HG03045 (cell line): ENCODE results near the gene WDR35.
A peak's percentile ranks its signal among the peaks of the same experiment; 100 is the strongest.
"Not testable (repeated sequence)": the region's sequence is repeated elsewhere in the genome, so short reads cannot be mapped to it uniquely, and the experiment has no call there.

ENCODE experiments used
- ATAC-seq: cut with Tn5 transposase; IDR thresholded peaks from one replicate; pipeline ENCODE4 v1.9.1; 2021; ENCODE audit warnings: mild to moderate bottlenecking, moderate library complexity; ENCODE audit not compliant: unreplicated experiment

Gene WDR35

DNA sequence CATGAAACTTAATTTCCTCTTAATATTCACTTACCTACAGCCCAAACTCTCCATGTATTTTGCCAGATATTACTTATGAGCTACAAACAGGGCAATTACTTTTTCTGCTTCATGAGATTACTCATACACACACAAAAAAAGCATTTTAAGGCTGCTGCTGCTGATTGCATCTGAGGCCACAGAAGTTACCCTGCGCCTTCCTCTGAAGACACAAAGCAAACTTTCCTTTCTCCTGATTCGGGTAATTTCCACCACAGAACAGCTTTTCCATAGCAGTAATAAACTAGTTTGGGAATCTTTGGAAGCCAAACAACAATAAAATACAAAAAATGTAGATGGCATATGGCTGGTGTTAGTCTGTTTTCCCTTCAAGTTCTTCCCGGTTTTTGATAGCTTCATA lies 94.4 kb downstream of the WDR35 start:
- no peak for ATAC-seq

DNA sequence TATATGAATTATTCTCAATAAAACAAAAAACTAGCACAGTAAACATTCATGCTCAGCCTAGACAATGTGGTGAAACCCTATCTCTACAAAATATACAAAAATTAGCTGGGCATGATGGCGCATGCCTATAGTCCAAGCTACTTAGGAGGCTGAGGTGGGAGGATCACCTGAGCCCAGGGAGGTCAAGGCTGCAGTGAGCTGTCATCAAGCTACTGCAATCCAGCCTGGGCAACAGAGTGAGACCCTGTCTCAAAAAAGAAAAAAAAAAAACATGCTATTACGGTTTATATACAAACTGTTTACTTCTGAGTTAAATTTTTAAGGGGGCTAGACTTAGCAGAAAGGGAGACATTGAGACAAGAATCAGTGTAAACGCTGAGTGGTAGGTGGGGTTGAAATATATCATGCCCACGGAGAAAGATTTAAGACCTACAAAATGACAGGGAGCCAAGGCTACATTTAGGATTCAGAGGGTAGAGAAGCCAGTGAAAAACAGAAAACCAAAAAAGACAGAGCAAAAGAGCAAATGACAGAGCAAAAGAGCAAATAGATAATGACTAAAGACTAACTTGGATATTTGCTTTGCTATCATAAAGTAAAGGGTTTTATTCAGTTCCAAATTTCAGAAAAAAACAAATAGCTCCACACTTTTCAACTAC lies 95.6 kb downstream of the WDR35 start:
- peak; percentile 14 for ATAC-seq

DNA sequence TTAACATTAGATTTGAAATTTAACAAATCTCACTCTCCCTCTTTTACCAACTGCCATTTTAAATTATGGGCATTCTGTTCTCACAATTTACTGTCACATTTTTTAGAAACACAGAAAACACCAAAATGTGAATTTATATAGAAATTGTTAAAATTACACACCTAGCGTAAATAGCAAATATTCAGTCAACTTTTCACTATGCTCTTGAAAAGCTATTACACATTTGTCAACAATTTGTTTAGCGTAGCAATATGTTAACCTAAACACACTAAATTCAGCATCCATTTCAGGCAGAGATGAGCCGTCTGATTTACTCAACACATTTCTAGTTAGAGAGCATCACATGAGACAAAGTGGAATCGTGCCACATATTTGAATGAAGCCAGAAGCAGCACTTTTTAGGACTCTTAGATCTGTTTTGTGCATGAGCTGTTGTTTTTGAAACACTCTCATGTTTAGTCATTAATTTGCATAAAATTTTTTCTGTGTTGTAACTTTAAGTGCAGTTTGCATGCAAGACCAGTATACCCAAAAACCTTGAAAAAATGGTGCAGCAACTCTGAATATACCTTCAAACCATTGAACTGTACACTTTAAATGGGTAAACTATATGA lies 96.3 kb downstream of the WDR35 start:
- peak; percentile 82 for ATAC-seq

DNA sequence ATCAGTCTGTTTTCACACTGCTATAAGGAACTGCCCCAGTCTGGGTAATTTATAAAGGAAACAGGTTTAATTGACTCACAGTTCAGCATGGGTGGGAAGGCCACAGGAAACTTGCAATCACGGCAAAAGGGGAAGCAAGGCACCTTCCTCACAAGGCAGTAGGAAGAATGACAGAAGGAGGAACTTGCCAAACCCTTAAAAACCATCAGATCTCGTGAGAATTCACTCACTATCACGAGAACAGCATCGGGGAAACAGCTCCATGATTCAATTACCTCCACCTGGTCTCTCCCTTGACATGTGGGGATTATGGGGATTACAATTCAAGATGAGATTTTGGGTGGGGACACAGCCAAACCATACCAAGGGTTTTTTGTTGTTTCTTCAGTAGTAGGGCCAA lies 97.9 kb downstream of the WDR35 start:
- not testable (repeated sequence) for ATAC-seq

DNA sequence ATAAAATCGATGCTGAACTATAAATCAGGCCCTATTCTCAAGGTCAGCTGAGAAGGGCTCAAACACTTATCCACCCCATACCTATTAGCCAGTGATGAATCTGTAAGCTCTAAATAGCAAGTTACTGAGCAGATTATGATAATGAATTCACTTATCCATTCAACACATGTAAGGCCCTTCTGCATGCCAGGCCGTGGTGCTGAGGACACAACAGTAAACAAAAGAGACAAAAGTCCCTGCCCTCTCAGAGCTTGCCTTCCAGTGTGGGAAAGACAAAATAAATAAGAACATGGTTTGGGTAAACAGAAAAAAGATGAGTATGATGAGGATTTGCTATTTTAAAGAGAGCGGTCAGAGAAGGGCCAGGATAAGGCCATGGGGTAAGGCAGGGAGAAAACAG lies 99.8 kb downstream of the WDR35 start:
- no peak for ATAC-seq

DNA sequence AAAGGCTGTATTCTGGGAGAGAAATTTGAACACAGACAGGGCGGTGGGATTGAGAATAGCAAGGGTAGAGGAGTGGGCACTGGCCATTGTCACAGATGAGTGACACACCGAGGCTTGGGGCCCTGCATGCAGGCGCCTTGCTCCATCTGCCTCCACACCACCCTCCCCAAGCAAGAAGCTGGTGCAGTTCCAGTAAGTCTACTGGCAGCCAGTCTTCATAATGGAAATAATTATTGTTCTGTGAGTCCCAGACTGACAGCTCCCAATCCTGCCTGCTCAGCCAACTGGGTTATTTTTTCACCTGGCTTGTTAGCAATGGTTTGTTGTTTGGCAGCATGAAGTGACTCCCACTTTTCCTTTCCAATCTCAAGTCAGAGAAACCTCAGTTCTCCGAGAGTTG lies 101.1 kb downstream of the WDR35 start:
- ATAC-seq: no peak

DNA sequence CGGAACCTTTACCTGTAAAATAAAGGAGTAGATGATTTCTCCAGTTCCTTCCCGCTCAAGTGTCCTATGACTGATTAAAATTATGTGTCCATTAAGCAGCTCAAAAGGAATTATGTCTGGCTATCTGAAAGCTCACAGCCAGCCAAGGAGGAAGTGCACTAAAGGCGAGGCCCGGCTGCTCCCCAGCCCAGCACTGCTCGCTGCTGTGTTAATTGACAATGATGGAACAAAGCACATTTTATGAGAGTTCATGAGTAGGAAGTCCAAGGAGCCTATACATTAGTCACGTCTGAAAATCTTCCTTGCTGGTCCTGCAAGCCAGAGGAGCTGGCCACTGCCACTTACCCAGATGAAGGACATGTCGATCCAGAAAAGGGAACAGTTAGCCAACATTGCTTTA lies 102.4 kb downstream of the WDR35 start:
- no peak for ATAC-seq

DNA sequence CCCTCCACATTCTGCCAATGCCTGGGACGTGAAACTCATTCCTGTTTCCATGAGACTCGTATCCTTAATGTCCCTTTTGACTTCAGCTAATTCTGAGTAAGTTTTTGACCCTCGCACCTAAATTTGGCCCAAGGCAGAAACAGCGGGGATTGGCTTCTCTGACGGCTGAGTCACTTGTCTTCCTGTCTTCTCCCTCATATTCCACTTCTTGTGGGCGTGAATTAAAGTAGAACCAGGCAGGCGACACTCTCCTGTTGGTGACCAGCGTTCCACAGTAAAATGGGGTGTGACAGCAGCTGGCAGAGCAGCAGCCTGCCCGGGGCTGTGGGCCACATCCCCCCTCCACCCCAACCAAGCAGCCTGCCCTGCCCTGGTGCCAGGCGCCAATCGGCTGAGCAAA lies 103.6 kb downstream of the WDR35 start:
- no peak for ATAC-seq

DNA sequence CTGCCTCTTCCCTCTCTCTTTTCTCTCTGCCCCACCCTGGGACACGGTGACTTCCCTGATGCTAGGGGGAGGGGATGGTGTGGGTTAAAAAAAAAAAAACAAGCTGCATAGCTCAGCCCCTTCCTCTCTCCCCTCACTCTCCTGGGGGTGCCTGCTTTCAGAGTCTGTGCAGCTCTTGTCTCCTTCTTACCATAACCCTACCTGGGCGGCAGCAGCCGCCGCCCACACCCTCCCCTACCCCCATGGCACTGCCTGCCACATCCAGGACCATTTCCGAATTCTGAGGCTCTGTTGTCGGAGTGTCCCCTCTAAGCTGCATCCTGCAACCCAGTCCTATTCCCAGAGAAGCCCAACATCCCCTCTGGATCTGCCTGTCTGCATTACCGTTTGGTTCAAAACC lies 104.1 kb downstream of the WDR35 start:
- no peak for ATAC-seq

DNA sequence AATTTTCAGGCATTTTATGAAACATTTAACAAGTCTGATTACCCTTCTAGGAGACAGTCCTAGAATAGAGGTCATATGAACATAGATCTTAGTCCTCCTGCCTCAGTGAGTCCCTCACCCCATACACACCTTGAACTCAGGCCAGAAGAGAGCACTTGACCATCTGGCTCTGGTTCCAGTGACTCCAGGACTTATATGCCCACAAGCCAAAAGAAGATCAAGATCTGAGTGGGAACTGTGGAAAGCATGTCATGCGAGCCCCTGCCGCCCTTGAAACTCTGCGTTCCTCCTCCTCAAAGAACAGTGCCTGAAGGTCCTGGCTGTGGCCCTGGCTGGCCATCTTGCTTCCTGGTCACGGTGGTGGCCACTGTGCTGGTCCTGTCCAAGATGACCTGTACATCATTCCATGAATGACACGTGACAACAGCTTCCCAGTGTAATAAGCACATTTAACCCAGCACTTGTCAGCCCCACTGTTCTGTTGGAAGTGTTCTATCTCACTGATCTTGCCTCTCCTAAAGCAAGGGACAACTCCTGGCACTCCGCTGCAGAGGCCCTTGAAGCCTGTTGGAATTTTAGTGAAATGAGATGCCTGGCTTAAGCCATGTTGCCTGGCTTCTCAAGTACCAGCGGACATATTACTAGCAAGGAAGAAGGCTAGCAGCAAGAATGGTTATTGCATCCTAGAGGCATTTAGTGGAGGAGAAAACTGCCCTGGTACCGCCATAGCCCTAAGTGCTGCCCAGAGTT lies 105.8 kb downstream of the WDR35 start:
- ATAC-seq: no peak

DNA sequence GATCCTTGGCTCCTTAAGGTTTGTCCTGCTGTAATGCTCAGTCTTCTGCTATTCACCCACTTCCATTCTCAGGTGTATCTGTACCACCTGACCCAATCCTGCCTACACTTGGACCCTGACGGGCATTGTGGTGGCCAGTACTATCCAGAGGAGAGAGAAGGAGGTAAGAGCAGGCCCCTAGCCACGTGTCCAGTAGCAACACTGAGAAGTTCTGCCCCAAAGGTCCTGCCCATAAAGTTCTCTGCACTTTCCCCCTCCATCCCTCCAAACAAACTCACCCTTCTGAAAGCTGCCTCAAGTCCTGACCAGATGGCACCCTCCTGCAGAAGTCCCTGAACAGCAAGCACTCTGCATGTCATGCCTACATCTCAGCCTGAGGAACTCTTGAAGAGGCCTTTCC lies 106.4 kb downstream of the WDR35 start:
- no peak for ATAC-seq

DNA sequence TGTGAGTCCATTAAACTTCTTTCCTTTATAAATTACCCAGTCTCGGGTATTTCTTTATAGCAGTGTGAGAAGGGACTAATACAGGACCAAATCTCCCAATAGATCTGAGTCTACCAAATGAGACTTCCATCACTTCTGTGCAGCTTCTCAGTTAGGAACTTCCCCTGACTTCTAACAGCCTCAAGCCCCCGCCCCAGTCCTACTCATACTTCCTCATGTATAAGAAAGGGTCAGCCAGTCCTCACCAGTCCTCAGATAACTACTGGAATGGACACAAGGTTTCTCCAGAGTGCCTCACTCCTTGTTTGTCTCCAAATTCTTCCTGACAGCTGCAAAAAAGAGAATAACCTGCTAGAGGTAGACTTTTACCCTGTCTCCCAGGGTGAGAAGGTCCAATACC lies 107.6 kb downstream of the WDR35 start:
- ATAC-seq: no peak

DNA sequence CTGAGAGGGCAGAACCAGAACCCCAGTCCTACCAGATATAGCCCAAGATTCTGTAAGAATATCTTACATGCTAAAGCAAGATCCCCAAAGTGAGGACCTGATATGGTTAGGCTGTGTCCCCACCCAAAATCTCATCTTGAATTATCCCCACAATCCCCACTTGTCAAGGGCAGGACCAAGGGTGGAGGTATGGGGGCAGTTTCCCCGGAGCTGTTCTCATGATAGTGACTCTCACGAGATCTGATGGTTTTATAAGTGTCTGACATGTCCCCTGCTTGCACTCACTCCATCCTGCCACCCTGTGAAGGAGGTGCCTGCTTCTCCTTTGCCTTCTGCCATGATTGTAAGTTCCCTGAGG lies 108.0 kb downstream of the WDR35 start:
- no peak for ATAC-seq

DNA sequence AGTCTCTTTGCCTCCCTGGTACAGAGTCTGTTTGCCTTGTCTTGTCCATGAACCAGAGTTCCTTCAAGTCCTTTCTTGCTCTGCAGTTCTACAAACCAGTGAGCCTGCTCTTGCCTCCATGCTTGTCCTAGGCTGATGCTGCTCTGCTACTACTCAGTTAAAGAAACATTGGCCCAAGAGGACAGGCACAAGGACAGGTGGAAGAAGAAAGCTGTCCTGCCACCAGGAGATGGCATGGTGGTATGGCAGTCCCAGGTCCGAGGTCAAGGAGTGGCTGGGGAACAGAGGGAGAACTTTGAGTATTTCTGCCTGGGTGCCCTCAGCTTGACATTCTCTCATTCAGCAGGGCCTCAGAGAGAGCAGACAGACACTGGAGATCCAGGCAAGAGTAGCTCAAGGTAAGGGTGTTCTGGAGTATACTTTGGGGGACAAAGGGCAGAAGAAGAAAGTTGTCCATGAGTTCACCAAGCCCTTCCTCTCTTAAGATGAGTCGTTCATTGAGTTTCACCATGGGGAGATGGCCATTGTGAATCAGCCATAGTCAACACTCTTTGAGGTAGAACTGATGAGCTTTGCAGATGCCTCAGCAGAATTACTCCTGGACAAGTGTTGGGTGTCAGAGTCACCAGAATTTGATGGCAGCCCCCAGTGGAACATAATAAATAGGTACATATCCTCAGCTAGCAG lies 108.5 kb downstream of the WDR35 start:
- no peak for ATAC-seq

DNA sequence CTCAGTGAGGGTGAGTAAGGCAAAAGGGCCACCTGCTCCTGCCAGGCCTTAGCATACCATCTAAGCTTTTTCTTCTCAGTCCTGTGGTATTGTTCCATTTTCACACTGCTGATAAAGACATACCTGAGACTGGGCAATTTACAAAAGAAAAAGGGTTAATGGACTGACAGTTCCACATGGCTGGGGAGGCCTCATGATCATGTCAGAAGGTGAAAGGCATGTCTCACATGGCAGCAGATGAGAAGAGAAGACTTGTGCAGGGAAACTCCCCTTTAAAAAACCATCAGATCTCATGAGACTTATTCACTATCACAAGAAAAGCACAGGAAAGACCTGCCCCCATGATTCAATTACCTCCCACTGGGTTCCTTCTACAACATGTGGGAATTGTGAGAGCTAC lies 109.7 kb downstream of the WDR35 start:
- not testable (repeated sequence) for ATAC-seq

DNA sequence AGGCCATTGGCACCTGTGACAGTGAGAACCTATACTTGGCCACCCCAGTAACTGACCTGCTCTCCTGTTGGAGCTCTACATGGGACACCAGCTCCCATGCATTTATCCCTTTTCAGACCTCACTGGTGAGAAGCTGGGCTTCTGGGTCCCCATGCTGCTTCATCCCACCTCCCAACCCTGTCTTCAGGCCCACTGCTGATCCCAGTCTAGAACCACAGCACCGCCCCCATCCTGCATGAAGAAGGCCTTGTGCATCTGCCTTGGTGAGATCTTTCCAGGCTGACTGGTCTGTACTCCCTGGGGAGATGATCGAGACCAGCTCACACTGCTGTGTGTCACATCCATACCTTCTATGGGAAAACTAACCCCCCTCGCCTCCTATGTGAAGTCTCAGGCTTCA lies 110.8 kb downstream of the WDR35 start:
- ATAC-seq: no peak

DNA sequence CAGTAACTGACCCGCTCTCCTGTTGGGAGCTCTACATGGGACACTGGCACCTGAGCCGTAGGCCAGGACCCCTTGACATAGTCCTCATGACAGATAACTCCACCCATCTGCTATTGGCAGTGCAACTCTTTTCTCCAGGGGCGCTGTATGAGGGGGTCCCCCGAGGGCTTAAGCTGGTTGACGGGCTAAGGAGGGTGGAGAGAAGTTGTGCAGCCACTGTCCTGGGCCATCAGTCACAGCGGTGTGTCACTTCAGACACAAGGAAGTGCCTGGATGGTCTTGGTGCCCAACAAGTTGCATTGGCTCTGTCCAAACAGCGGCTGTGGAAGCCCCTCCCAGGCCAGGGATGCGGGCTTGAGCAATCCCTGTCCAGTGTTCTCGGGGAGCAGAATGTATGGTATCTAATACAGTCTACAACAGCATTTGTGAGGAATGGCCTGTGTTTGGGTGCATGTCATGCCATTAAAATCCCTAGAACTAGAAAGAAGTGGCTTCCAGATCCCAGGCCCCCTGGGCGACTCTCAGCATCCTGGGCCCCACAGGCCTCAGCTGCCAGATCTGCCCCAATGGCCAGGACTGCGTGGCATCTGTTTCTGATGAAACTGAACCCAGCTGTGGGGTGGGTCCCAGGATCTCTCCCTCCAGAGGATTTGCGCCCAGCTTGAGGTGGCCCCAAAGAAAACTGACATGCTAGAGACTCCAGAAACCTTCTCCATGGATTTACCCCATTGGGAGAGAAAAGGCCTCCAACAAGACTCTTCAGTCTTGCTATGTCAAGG lies 111.4 kb downstream of the WDR35 start:
- no peak for ATAC-seq

DNA sequence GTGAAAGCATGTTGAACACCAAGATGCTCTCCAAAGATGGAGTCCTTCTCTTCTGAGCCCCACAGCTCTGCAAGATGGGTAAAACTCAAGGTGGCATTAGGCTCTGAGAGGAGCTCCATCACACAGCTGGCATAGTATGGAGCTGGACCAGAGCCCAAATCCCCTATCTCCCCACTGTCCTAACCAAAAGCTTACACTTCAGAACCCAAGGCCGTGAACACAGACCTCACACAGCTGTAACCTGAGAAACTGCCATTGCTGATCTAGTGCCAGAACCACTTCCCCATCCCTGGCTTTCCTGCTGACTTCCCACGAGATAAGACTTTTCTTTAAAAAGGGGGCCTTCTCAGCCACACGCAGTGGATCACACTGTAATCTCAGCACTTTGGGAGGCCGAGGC lies 113.2 kb downstream of the WDR35 start:
- ATAC-seq: no peak

DNA sequence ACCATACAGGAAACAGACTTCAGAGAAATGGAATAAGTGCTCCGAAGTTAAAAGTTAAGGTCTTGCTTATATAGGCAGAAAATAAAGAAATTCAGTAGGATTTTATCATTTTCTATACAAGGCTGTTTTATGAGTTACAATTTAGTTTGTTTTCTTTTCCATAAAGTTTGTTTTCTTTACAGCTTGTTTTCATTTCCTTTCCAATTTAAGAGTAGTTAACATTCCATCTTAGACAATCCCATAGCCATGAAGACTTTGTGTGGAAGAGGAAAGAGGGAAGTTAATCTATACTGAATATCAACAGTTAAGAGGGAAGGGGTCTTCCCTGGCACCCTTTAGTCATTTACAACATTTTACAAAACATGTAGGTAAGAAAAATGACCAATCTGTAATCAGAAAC lies 114.6 kb downstream of the WDR35 start:
- ATAC-seq: no peak

DNA sequence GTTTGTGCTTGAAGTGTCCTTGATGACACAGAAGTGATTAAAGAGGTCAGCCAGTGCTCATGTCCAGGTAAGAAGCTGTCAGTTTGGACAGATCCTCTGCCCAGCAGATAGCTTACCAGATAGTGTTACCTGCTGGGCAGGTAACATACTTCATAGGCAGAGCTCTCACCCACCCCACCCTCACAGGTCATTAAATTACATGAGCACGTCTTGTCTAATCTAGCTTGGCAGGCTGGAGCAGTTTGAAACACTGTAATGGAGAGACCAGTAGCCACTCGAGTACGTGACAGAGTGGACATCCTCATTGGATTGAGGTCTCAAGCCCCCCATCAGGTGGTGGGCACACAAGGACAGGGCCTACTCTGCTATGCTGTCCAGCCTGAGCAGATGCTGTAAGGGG lies 115.2 kb downstream of the WDR35 start:
- no peak for ATAC-seq

DNA sequence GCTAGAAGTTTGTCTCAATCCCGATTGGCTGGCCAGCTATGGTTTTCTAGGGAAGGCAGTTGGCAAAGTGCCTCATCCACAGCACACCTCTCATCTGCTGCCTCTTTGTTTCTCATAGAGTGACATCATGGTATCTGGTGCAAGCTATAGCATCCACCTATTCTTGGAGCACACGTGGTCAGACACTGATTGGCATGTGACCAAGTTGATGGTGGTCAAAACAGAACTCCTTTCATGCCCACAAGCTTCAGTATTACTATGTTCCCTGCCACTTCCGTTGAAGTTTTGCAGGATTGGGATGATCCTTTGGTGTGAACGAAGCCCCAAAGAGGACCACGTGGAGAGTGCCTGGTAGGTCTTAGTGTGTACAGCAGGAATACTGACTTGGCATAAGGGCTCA lies 116.9 kb downstream of the WDR35 start:
- ATAC-seq: no peak
